ENCODE measurements around the gene HLA-DOB.

Gene HLA-DOB

DNA sequence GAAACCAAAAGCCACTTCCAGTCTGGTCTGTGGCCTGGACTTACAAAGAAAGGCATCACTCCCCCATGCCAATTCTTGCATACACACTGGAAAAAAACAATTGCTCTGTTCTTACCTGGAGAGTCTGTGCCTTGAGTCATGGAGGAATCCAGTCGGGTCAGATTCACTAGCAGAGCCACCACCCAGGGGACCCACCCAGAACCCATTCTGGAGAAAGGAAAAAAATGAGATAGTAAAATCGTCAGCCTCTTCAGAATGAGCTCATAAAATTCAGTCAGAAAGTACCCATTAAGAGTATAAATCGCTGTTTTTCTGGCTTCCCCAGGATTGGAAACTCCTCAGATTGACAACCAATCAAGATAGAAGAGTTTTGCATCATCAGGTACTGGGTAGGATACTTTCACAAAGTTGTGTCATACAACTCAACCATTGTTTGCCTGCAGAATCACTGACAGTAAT lies at the start of gene HLA-DOB:
HLA-DOB (minus strand) TSS at position 257 of the 459 bp plus-strand sequence; CDS start at position 206, 51 bp downstream.
- no peak for DNase-seq (ENCODE audit: low read depth)
- no peak within 1 kb of the TSS for H3K4me3 ChIP-seq (ENCODE audit: low read depth, low read length)
- TF ChIP-seq, protein P1, sequence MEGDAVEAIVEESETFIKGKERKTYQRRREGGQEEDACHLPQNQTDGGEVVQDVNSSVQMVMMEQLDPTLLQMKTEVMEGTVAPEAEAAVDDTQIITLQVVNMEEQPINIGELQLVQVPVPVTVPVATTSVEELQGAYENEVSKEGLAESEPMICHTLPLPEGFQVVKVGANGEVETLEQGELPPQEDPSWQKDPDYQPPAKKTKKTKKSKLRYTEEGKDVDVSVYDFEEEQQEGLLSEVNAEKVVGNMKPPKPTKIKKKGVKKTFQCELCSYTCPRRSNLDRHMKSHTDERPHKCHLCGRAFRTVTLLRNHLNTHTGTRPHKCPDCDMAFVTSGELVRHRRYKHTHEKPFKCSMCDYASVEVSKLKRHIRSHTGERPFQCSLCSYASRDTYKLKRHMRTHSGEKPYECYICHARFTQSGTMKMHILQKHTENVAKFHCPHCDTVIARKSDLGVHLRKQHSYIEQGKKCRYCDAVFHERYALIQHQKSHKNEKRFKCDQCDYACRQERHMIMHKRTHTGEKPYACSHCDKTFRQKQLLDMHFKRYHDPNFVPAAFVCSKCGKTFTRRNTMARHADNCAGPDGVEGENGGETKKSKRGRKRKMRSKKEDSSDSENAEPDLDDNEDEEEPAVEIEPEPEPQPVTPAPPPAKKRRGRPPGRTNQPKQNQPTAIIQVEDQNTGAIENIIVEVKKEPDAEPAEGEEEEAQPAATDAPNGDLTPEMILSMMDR (IDR thresholded peaks at IDR 0.05; ENCODE audit: low read depth, low read length) = no peak
- TF ChIP-seq POLR2A (IDR thresholded peaks at IDR 0.05; ENCODE audit: extremely low read depth, insufficient read length) (no peak), MYC (IDR thresholded peaks at IDR 0.05; ENCODE audit: low read depth, low read length) (no peak)
- TF ChIP-seq, protein P2, sequence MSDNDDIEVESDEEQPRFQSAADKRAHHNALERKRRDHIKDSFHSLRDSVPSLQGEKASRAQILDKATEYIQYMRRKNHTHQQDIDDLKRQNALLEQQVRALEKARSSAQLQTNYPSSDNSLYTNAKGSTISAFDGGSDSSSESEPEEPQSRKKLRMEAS (IDR thresholded peaks at IDR 0.05; ENCODE audit: low read depth, low read length) = no peak

DNA sequence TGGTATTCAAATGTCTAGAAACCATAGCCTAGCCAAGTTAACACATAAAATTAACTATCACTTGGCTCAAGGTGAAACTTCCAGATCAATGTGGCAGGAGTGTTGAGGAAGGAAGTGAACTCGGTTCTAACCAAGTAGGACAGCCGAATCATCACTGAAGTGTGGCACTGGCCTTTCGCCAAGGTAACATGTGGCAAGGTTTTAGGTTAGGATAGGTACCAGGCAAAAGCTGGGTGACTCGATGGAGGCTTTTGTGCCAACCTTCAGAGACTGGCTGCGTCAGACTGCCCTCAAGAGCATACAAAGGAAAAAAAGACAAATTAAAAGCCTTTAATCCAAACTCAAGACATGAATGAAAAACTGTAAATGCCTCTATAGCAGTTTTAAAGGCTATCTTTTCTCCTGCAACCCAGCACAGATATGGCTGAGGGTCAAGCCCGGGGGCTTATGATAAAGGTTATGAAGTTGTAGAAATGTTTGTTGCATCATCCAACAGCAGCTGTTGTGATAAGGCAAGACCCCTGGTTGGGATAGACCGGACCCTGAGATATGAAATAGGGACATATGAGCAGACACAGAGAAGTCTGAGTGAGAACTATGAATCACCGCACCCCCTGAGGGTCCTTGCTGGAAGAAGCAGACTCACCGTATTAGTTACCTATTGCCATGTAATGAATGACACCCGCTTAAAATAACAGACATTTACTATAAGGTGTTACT lies 49.1 kb upstream of the HLA-DOB start:
- no peak for TF ChIP-seq POLR2A (IDR thresholded peaks at IDR 0.05; ENCODE audit: extremely low read depth, insufficient read length)
- TF ChIP-seq, protein P1 (IDR thresholded peaks at IDR 0.05; ENCODE audit: low read depth, low read length) = no peak
- no peak for TF ChIP-seq MYC (IDR thresholded peaks at IDR 0.05; ENCODE audit: low read depth, low read length)
- TF ChIP-seq, protein P2 (IDR thresholded peaks at IDR 0.05; ENCODE audit: low read depth, low read length) = no peak
- no peak for DNase-seq (ENCODE audit: low read depth)
- no peak overlapping the region for H3K4me3 ChIP-seq (ENCODE audit: low read depth, low read length)

DNA sequence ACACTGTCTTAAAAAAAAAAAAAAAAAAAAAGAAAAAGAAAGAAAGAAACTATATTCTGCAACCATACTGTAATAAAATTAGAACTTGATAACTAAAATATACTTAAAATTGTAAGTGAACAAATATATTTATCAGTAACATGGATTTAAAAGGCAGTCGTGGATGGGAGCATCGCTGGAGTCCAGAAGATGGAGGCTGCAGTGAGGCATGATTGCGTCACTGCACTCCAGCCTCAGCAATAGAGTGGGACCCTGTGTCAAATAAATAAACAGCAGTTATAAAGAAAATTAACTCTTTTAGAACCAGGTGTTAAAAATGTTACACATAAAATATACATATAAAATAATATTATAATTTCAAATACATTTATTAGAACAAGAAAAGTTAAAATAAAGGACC lies 45.9 kb upstream of the HLA-DOB start:
- H3K4me3 ChIP-seq (ENCODE audit: low read depth, low read length) = no peak overlapping the region

DNA sequence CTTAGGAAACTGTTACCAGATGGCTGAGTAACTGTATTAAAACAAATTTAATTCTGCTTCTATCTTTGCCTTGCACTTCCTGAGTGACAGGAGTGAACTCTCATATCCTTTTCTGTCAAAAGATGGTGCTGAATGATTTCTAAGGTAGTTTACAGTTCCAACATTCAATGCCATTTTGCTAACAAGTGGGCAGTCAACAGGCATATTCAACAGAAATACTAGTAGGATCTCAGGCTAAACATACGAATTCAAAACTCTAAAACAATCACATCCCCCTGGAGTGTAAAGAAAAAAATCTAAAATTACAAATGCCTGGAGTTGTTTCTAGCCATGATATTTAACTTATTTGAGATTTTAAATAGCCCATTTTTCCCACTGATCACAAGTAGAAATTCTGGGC lies 43.9 kb upstream of the HLA-DOB start:
- DNase-seq (ENCODE audit: low read depth) = no peak
- TF ChIP-seq MYC (IDR thresholded peaks at IDR 0.05; ENCODE audit: low read depth, low read length) (no peak), POLR2A (IDR thresholded peaks at IDR 0.05; ENCODE audit: extremely low read depth, insufficient read length) (no peak)
- TF ChIP-seq, protein P2 (IDR thresholded peaks at IDR 0.05; ENCODE audit: low read depth, low read length) = no peak
- TF ChIP-seq, protein P1 (IDR thresholded peaks at IDR 0.05; ENCODE audit: low read depth, low read length) = no peak
- H3K4me3 ChIP-seq (ENCODE audit: low read depth, low read length) = no peak overlapping the region

More for the DNA sequence above, 45.9 kb upstream of the HLA-DOB start:
- peak; percentile 30 for DNase-seq (ENCODE audit: low read depth)
- TF ChIP-seq POLR2A (IDR thresholded peaks at IDR 0.05; ENCODE audit: extremely low read depth, insufficient read length) = no peak
- TF ChIP-seq, protein P1 (IDR thresholded peaks at IDR 0.05; ENCODE audit: low read depth, low read length) = no peak
- TF ChIP-seq, protein P2 (IDR thresholded peaks at IDR 0.05; ENCODE audit: low read depth, low read length) = no peak
- TF ChIP-seq MYC (IDR thresholded peaks at IDR 0.05; ENCODE audit: low read depth, low read length) = no peak

DNA sequence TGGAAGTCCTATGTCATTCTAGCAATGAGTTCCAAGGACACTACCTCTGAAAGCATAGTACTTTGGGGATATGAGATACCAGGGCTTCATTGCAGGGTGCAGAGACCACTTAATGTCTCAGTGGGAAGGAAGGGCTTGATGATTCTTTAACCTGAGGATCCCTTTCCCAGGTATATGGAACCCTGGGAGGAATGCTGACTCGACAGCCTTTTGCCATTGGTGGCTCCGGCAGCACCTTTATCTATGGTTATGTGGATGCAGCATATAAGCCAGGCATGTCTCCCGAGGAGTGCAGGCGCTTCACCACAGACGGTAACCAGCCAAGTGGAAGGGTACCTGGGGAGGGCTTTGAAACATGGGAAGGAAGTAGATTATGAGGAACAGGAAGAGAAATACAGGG lies 41.4 kb upstream of the HLA-DOB start:
- no peak overlapping the region for H3K4me3 ChIP-seq (ENCODE audit: low read depth, low read length)
- TF ChIP-seq MYC (IDR thresholded peaks at IDR 0.05; ENCODE audit: low read depth, low read length) (no peak), POLR2A (IDR thresholded peaks at IDR 0.05; ENCODE audit: extremely low read depth, insufficient read length) (no peak)
- TF ChIP-seq, protein P2 (IDR thresholded peaks at IDR 0.05; ENCODE audit: low read depth, low read length) = no peak
- DNase-seq (ENCODE audit: low read depth) = no peak
